Neural progenitor cell (in vitro differentiated cells): Measurements from ENCODE around the gene CHI3L2. TPM values are rescaled to one million over a fixed set of nuclear protein-coding genes. Genes with fewer than 3 reads are reported as not detected.
A peak's percentile ranks its signal among the peaks of the same experiment; 100 is the strongest.

Experiments used
- DNase-seq: peaks from one replicate; pipeline ENCODE4 v3.0.0-alpha.2; 2016; ENCODE audit warnings: low spot score
- H2AFZ ChIP-seq: fragments of 200-600 bp; sonication (generic); replicated peaks from 2 replicates; pipeline ENCODE4 v1.6.1; 2016; ENCODE audit warnings: antibody characterized with exemption
- H3F3A ChIP-seq: fragments of 200-600 bp; sonication (generic); 2 replicates; pipeline ENCODE4 v1.6.1; 2016; ENCODE audit warnings: antibody characterized with exemption, low read depth
- H3K27ac ChIP-seq: fragments of 200-600 bp; sonication (generic); 2 replicates; pipeline ENCODE4 v1.5.1; 2016; ENCODE audit warnings: mild to moderate bottlenecking
- H3K27me3 ChIP-seq: fragments of 200-600 bp; sonication (generic); 2 replicates; pipeline ENCODE4 v1.6.1; 2016; ENCODE audit warnings: mild to moderate bottlenecking, moderate library complexity
- H3K36me3 ChIP-seq: fragments of 200-600 bp; sonication (generic); 2 replicates; pipeline ENCODE4 v1.5.1; 2016
- H3K4me1 ChIP-seq: fragments of 200-600 bp; sonication (generic); 2 replicates; pipeline ENCODE4 v1.6.1; 2016; ENCODE audit warnings: mixed run types
- H3K4me2 ChIP-seq: fragments of 200-600 bp; sonication (generic); 2 replicates; pipeline ENCODE4 v1.6.1; 2016
- H3K4me3 ChIP-seq: fragments of 200-600 bp; sonication (generic); 2 replicates; pipeline ENCODE4 v1.5.1; 2016
- H3K79me2 ChIP-seq: fragments of 200-600 bp; sonication (generic); 2 replicates; pipeline ENCODE4 v1.6.1; 2016; ENCODE audit warnings: low read depth
- H3K9ac ChIP-seq: fragments of 200-600 bp; sonication (generic); 2 replicates; pipeline ENCODE4 v1.6.1; 2016
- H3K9me3 ChIP-seq: fragments of 200-600 bp; sonication (generic); 2 replicates; pipeline ENCODE4 v1.5.1; 2016; ENCODE audit warnings: low read depth
- H4K20me1 ChIP-seq: fragments of 200-600 bp; sonication (generic); 2 replicates; pipeline ENCODE4 v1.6.1; 2016; ENCODE audit warnings: low read depth
- H3K27ac Mint-ChIP-seq: 3 replicates; pipeline ENCODE4 v1.8.0; 2021; ENCODE audit warnings: mixed read lengths
- H3K27me3 Mint-ChIP-seq: 2 replicates; pipeline ENCODE4 v1.8.0; 2022; ENCODE audit warnings: low read depth, mild to moderate bottlenecking, inconsistent platforms, moderate library complexity, mixed read lengths; ENCODE audit not compliant: insufficient read depth
- H3K36me3 Mint-ChIP-seq: 3 replicates; pipeline ENCODE4 v1.8.0; 2021; ENCODE audit warnings: mixed read lengths
- H3K4me1 Mint-ChIP-seq: 3 replicates; pipeline ENCODE4 v1.8.0; 2021; ENCODE audit warnings: mixed read lengths
- H3K4me3 Mint-ChIP-seq: 3 replicates; pipeline ENCODE4 v1.8.0; 2021; ENCODE audit warnings: mild to moderate bottlenecking, moderate library complexity, mixed read lengths
- H3K9me3 Mint-ChIP-seq: 3 replicates; pipeline ENCODE4 v1.8.0; 2020; ENCODE audit warnings: mixed read lengths
- CTCF ChIP-seq: fragments of 200-600 bp; sonication (generic); IDR thresholded peaks from 2 replicates; pipeline ENCODE4 v1.5.1; 2017; ENCODE audit warnings: antibody characterized with exemption, mild to moderate bottlenecking
- EZH2 ChIP-seq: fragments of 200-600 bp; sonication (generic); IDR thresholded peaks from 2 replicates; pipeline ENCODE4 v1.6.1; 2017; ENCODE audit warnings: antibody characterized with exemption, mild to moderate bottlenecking, moderate library complexity
- EZH2phosphoT487 ChIP-seq: fragments of 200-600 bp; sonication (generic); IDR thresholded peaks from 2 replicates; pipeline ENCODE4 v1.6.1; 2017; ENCODE audit warnings: antibody characterized with exemption
- total RNA-seq: library from RNA; depleted of rRNA; stranded (reverse); fragments of >200 nt; gene quantifications from 2 replicates; pipeline ENCODE4 v1.2.3, GENCODE V29; 2015; ENCODE audit warnings: low replicate concordance

The CHI3L2 gene
- total RNA-seq, 1 donor from 2014 or later = not detected

- Histone ChIP-seq H3F3A (peaks cover 27% of the 10 kb centered on the region), H3K4me2 (no peak overlapping the region), H3K27ac (no peak overlapping the region), H3K9ac (no peak overlapping the region), H3K4me3 (no peak overlapping the region), H3K79me2 (no peaks in the 10 kb centered on the region), H3K9me3 (no peaks in the 10 kb centered on the region), H4K20me1 (no peaks in the 10 kb centered on the region), H2AFZ (no peak overlapping the region), H3K36me3 (no peaks in the 10 kb centered on the region), H3K27me3 (no peaks in the 10 kb centered on the region), H3K4me1 (peaks cover 39% of the 10 kb centered on the region)
- DNase-seq = no peak
- Mint-ChIP-seq H3K36me3 (no peaks in the 10 kb centered on the region), H3K4me3 (peak overlapping the region; percentile 30), H3K4me1 (peaks cover 42% of the 10 kb centered on the region), H3K27ac (peak overlapping the region; percentile 5), H3K9me3 (peaks cover 5% of the 10 kb centered on the region), H3K27me3 (peaks cover 11% of the 10 kb centered on the region)
- TF ChIP-seq CTCF (no peak), EZH2 (no peak), EZH2phosphoT487 (no peak)
Observed at GRCh38 chr1:111221276-111221632, 6.3 kb upstream of the CHI3L2 start.

GRCh38 chr1:111221633-111222291 is 5.8 kb upstream of the CHI3L2 start:
- no peak overlapping the region for H2AFZ ChIP-seq
- peaks cover 39% of the 10 kb centered on the region for H3K4me1 ChIP-seq
- no peak overlapping the region for H3K9ac ChIP-seq
- peaks cover 12% of the 10 kb centered on the region for H3K27me3 Mint-ChIP-seq
- H3K27me3 ChIP-seq = no peaks in the 10 kb centered on the region
- peaks cover 5% of the 10 kb centered on the region for H3K9me3 Mint-ChIP-seq
- no peak overlapping the region for H3K4me3 ChIP-seq
- H3K27ac ChIP-seq = no peak overlapping the region
- H3K4me2 ChIP-seq = peak overlapping the region; percentile 25
- H3K4me1 Mint-ChIP-seq = peaks cover 42% of the 10 kb centered on the region
- TF ChIP-seq EZH2phosphoT487 (no peak), EZH2 (no peak)
- peak overlapping the region; percentile 30 for H3K4me3 Mint-ChIP-seq
- H3K36me3 ChIP-seq = no peaks in the 10 kb centered on the region
- peak overlapping the region; percentile 5 for H3K27ac Mint-ChIP-seq
- H3F3A ChIP-seq = peaks cover 27% of the 10 kb centered on the region
- no peaks in the 10 kb centered on the region for H3K9me3 ChIP-seq
- no peaks in the 10 kb centered on the region for H3K79me2 ChIP-seq
- no peaks in the 10 kb centered on the region for H4K20me1 ChIP-seq
- no peaks in the 10 kb centered on the region for H3K36me3 Mint-ChIP-seq
- DNase-seq = no peak

DNA sequence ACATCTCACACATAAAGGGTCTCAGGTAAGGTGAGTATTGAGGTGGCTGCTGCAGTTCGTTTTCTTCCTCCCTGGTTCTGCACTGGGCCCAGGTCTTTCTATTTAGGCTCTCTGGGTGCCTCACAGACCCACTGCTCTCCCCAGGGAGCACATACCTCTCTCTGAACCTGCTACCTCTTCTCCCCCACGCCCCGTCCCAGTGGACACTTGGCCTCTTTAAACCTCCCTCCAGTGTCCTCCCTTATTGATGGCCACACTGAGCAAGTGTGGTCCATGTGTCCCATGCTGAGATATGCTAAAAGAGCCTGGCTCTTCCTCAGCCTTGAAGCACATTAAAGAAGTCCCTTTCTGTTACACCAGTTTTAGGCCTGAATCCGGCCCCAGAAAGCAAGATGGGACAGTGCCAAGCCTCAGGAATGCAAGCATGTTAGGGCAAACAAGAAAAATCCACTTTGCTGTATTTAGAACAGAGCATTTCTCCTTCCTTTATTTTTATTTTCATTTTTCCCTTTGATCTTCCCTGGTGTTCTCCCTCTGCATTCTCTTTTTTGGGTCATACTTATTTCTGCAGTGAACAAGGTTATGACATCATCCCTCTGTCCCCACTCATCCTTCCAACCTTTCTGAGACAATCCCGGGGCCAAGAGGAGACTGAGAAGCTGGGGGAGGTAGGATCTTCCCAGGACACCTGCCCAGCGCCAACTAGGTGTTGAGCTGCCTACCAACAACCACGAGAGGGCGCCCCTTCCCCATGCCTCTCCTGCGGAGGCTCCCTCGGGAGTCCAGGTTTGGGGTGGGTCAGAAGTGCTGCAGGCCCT is 5.0 kb upstream of the CHI3L2 start:
- Histone ChIP-seq H3K9me3 (no peaks in the 10 kb centered on the region), H3K4me2 (no peak overlapping the region), H3K27ac (no peak overlapping the region), H3F3A (peaks cover 27% of the 10 kb centered on the region), H2AFZ (no peak overlapping the region), H3K4me3 (no peak overlapping the region), H3K27me3 (no peaks in the 10 kb centered on the region), H4K20me1 (no peaks in the 10 kb centered on the region), H3K79me2 (no peaks in the 10 kb centered on the region), H3K36me3 (no peaks in the 10 kb centered on the region), H3K4me1 (peaks cover 39% of the 10 kb centered on the region), H3K9ac (no peak overlapping the region)
- Mint-ChIP-seq H3K36me3 (no peaks in the 10 kb centered on the region), H3K27ac (no peak overlapping the region), H3K4me3 (no peak overlapping the region), H3K4me1 (peaks cover 42% of the 10 kb centered on the region), H3K9me3 (peaks cover 5% of the 10 kb centered on the region), H3K27me3 (peaks cover 10% of the 10 kb centered on the region)
- TF ChIP-seq EZH2 (no peak), CTCF (peak; percentile 94), EZH2phosphoT487 (no peak)
- peak; percentile 86 for DNase-seq
